K562 (cell line): ENCODE measurements around the gene OR1S1.

Experiments used
- CBX3 ChIP-seq, 2 experiments: IDR thresholded peaks; 1 replicate in 1 of 2; 2 replicates in 1 of 2; pipeline ENCODE4 v1.6.1; 2012; ENCODE audit warnings: inconsistent platforms in 2 of 2, low read length in 2 of 2, borderline replicate concordance in 1 of 2, control low read depth in 1 of 2
- CTCF ChIP-seq, 3 experiments: IDR thresholded peaks in 2 of 3; conservative IDR thresholded peaks in 1 of 3; 2 replicates each; pipeline ENCODE4 v1.5.1; 2011 to 2012; ENCODE audit warnings: low read length in 3 of 3, mild to moderate bottlenecking in 3 of 3, control low read depth in 2 of 3, improper control_type of control experiment in 1 of 3, inconsistent platforms in 1 of 3, low read depth in 1 of 3, mixed read lengths in 1 of 3, moderate library complexity in 1 of 3; ENCODE audit not compliant: insufficient read depth in 2 of 3
- FOXA3 ChIP-seq, 2 experiments: fragments of 450-650 bp in 1 of 2; sonication (generic) in 1 of 2; formaldehyde crosslinking; IDR thresholded peaks in 1 of 2; conservative IDR thresholded peaks in 1 of 2; 2 replicates each; pipeline versions ENCODE4 v1.4.0 to v1.8.0; 2020 to 2022; ENCODE audit warnings: mild to moderate bottlenecking in 2 of 2, missing genetic modification reagents in 1 of 2
- FOXP4 ChIP-seq: sonication (generic); formaldehyde crosslinking; IDR thresholded peaks from 2 replicates; pipeline ENCODE4 v1.8.0; 2022; ENCODE audit warnings: mild to moderate bottlenecking, missing genetic modification reagents, borderline replicate concordance
- GTF2E2 ChIP-seq: fragments of 200-800 bp; sonication (Bioruptor generic); IDR thresholded peaks from 2 replicates; pipeline ENCODE4 v1.6.1; 2016; ENCODE audit warnings: missing genetic modification characterization, missing compliant biosample characterization
- KLF16 ChIP-seq: IDR thresholded peaks from 2 replicates; pipeline ENCODE4 v1.6.1; 2016; ENCODE audit warnings: antibody characterized with exemption
- LARP7 ChIP-seq: fragments of 450-650 bp; IDR thresholded peaks from 2 replicates; pipeline ENCODE4 v1.6.1; 2016
- NFYB ChIP-seq: IDR thresholded peaks from 2 replicates; pipeline ENCODE4 v1.6.1; 2011; ENCODE audit warnings: mild to moderate bottlenecking, moderate library complexity; ENCODE audit not compliant: insufficient read length; ENCODE audit errors: extremely low read depth
- SMARCA5 ChIP-seq: fragments of 450-650 bp; IDR thresholded peaks from 2 replicates; pipeline ENCODE4 v1.6.1; 2016
- ZNF232 ChIP-seq: sonication (generic); formaldehyde crosslinking; IDR thresholded peaks from 2 replicates; pipeline ENCODE4 v1.8.0; 2022; ENCODE audit warnings: mild to moderate bottlenecking, missing genetic modification reagents

DNA sequence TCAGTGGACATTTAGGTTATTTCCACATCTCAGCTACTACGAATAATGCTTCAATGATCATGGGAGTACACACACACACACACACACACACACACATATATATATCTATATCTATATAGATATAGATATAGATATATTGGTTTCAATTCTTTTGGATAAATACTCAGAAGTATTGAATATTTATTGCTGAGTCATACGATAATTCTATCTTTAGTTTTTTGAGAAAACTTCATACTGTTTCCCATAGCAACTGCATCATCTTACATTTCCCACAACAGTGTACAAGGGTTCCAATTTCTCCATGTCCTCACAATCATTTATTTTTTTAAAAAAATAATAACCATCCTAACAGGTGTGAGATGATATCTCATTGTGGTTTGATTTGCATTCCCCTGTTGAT is 16.6 kb upstream of the OR1S1 start:
- no peak for TF ChIP-seq CTCF (IDR thresholded peaks at IDR 0.05 in 2 of 3, conservative IDR thresholded peaks at IDR 0.05 in 1 of 3; ENCODE audit: insufficient read depth in 2 of 3, low read depth in 1 of 3, low read length in 3 of 3)
- TF ChIP-seq ZNF232 (CRISPR knock-in tag): no peak
- TF ChIP-seq FOXA3 (CRISPR knock-in tag; conservative IDR thresholded peaks at IDR 0.05 in 1 of 2, IDR thresholded peaks at IDR 0.05 in 1 of 2): no peak
- no peak for TF ChIP-seq FOXP4 (CRISPR knock-in tag)
- TF ChIP-seq KLF16: no peak
- no peak for TF ChIP-seq NFYB
- no peak for TF ChIP-seq LARP7
- no peak for TF ChIP-seq GTF2E2 (tag)
- TF ChIP-seq SMARCA5: no peak
- TF ChIP-seq CBX3 (IDR thresholded peaks at IDR 0.05; ENCODE audit: borderline replicate concordance in 1 of 2, low read length in 2 of 2): no peak
